BLaER1 (cell line): ENCODE data around the gene CAPZB.

Source experiments
- H3K27ac ChIP-seq: shearing (Covaris generic); formaldehyde crosslinking; 2 replicates; pipeline ENCODE4 v1.8.1; 2022
- H3K27me3 ChIP-seq: shearing (Covaris generic); formaldehyde crosslinking; 2 replicates; pipeline ENCODE4 v1.8.1; 2022
- H3K36me3 ChIP-seq: shearing (Covaris generic); formaldehyde crosslinking; 2 replicates; pipeline ENCODE4 v1.8.1; 2022
- H3K4me1 ChIP-seq: shearing (Covaris generic); formaldehyde crosslinking; 2 replicates; pipeline ENCODE4 v1.8.1; 2022
- H3K4me2 ChIP-seq: shearing (Covaris generic); formaldehyde crosslinking; 2 replicates; pipeline ENCODE4 v1.8.1; 2022
- H3K4me3 ChIP-seq: shearing (Covaris generic); formaldehyde crosslinking; 2 replicates; pipeline ENCODE4 v1.8.1; 2022
- H3K9ac ChIP-seq: shearing (Covaris generic); formaldehyde crosslinking; 2 replicates; pipeline ENCODE4 v1.8.1; 2022
- H3K9me3 ChIP-seq: shearing (Covaris generic); formaldehyde crosslinking; 2 replicates; pipeline ENCODE4 v1.8.1; 2022
- H4K20me1 ChIP-seq: shearing (Covaris generic); formaldehyde crosslinking; 2 replicates; pipeline ENCODE4 v1.8.1; 2022
- Cebpa-rat ChIP-seq: shearing (Covaris generic); IDR thresholded peaks from 2 replicates; pipeline ENCODE4 v1.8.1; 2022

CAPZB gene

DNA sequence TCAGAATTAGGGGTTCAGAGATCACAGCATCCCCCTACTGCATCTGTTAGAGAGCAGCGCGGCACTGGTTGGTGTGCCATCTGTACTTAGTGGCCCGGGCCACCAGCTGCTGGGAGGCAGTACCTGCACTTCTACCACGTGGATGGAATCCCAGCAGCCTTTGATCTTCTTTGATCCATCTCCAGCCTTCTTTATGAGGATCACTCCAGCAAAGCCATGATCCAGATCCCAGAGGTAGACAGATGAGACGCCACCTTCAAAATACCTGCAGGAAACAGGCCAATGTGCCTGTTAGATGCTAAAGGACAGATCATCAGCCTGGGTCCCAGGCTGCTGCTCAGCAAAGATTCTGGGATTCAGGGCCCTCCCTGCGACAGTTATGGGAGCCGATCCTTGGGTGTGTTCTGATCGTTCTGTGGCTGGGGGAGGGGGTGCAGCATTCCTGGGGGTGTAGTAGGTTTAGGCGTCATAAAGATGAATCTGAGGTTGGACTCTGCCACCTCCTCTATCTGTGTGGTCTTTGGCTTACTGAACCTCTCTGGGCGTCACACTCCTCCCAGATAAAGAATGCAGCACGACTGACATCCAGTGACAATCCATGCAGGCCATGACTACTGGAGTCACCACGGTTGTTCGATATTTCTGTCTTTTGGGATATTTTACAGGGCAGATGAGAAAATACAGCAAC, 127.9 kb downstream of the CAPZB start:
- no peaks in the 10 kb centered on the region for H3K9me3 ChIP-seq
- H4K20me1 ChIP-seq = peaks cover 66% of the 10 kb centered on the region
- peaks cover 44% of the 10 kb centered on the region for H3K4me1 ChIP-seq
- H3K4me2 ChIP-seq = no peak overlapping the region
- H3K27ac ChIP-seq = no peak overlapping the region
- H3K36me3 ChIP-seq = peaks cover 68% of the 10 kb centered on the region
- H3K9ac ChIP-seq = no peak overlapping the region
- no peaks in the 10 kb centered on the region for H3K27me3 ChIP-seq
- TF ChIP-seq Cebpa-rat = no peak
- no peak overlapping the region for H3K4me3 ChIP-seq

DNA sequence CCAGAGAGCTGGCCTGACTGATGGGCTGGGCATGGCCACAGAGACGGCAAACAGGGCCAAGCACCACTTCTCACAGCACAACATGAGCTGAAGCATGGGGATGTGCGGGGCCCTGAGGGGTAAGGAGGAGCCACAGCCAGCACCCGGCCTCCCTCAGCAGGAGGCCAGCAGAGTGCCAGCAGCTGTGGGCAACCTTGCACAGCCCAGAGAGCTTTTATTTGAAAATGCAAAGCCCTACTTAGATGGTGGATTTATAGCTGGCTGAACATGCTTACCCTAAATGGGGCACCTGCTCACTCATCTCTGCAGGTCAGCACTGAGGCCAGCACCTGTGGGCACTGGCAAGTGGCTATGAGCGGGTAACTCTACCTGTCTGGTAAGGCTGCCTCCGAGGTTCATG, 129.1 kb downstream of the CAPZB start:
- no peaks in the 10 kb centered on the region for H3K9me3 ChIP-seq
- H3K27me3 ChIP-seq = no peaks in the 10 kb centered on the region
- no peak overlapping the region for H3K4me2 ChIP-seq
- no peak overlapping the region for H3K27ac ChIP-seq
- no peak overlapping the region for H3K4me3 ChIP-seq
- H4K20me1 ChIP-seq = peaks cover 55% of the 10 kb centered on the region
- H3K4me1 ChIP-seq = peaks cover 32% of the 10 kb centered on the region
- no peak overlapping the region for H3K9ac ChIP-seq
- peaks cover 80% of the 10 kb centered on the region for H3K36me3 ChIP-seq
- TF ChIP-seq Cebpa-rat = no peak

DNA sequence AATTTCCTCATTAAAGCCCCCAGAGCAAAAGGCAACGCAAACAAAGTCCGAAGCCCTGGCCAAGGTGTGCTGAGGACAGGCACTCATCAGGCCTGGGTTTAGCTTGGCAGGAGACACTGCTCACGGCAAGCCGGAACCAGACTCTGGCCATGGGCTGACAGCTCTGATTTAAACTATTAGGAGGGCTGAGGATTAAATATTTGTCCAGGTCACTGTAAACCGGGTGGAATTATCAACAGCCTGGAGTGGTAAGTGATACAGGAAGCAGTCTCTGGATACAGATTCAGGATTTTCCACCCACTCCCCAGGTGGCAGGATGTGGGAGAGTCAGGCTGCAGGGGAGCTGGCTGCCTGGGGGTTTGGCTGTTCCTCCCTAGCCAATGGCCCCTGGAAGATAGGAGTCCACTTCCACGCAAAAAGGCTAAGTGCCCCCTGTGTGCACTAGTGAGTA, 130.8 kb downstream of the CAPZB start:
- H3K36me3 ChIP-seq = peaks cover 92% of the 10 kb centered on the region
- H3K27ac ChIP-seq = no peak overlapping the region
- H3K9me3 ChIP-seq = no peaks in the 10 kb centered on the region
- H3K9ac ChIP-seq = no peak overlapping the region
- H3K27me3 ChIP-seq = no peaks in the 10 kb centered on the region
- no peak overlapping the region for H3K4me2 ChIP-seq
- H3K4me3 ChIP-seq = no peak overlapping the region
- TF ChIP-seq Cebpa-rat = no peak
- H3K4me1 ChIP-seq = peaks cover 16% of the 10 kb centered on the region
- peaks cover 39% of the 10 kb centered on the region for H4K20me1 ChIP-seq

DNA sequence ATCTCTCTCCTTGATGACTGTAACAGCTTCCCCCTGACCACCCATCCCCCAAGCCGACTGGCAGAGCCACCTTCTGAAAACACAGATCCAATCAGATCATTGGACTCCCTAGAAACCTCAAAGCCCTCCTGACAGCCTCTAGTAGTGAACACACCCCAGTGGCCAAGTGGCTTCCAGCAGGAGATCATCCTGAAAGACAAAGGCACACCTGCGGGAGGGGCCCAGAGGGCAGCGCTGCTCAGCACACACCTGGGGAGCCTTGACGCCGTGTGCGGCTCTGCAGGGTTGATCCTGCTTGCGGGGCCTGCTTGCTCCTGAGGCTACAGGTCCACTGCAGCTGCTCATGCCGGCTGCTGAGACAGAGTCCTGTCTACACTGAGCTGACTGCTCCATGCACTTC, 131.7 kb downstream of the CAPZB start:
- Histone ChIP-seq H3K27me3 (no peaks in the 10 kb centered on the region), H3K36me3 (peaks cover 93% of the 10 kb centered on the region), H4K20me1 (peaks cover 38% of the 10 kb centered on the region), H3K27ac (no peak overlapping the region), H3K4me2 (no peak overlapping the region), H3K9ac (no peak overlapping the region), H3K4me3 (no peak overlapping the region), H3K9me3 (no peaks in the 10 kb centered on the region), H3K4me1 (peaks cover 20% of the 10 kb centered on the region)
- no peak for TF ChIP-seq Cebpa-rat

- Histone ChIP-seq H3K4me1 (peaks cover 28% of the 10 kb centered on the region), H3K9ac (no peak overlapping the region), H3K4me2 (no peak overlapping the region), H4K20me1 (peaks cover 38% of the 10 kb centered on the region), H3K9me3 (no peaks in the 10 kb centered on the region), H3K27ac (no peak overlapping the region), H3K27me3 (no peaks in the 10 kb centered on the region), H3K4me3 (no peak overlapping the region), H3K36me3 (peaks cover 86% of the 10 kb centered on the region)
- no peak for TF ChIP-seq Cebpa-rat
Measured at GRCh38 chr1:19352839-19353238, 132.5 kb downstream of the CAPZB start.

DNA sequence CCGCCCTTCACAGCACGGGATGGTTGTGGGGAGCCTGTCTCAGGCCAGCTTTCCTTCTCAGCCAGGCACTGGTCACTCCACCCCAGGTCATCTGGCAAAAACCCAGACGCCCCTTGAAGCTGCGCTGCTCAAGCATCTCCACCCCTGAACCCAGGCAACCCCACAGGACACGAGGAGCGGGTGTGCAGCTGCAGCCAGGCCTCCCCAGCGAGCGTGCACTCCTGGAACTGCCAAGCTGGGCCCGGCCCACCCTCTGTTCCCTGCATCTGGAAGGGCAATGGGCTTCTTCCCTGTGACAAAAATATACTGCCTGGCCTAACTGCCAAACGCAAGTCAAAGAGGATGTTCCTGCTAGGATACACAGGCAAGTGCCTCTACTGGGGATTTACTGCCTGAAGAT, 133.5 kb downstream of the CAPZB start:
- peaks cover 77% of the 10 kb centered on the region for H3K36me3 ChIP-seq
- TF ChIP-seq Cebpa-rat = no peak
- no peak overlapping the region for H3K9ac ChIP-seq
- no peaks in the 10 kb centered on the region for H3K9me3 ChIP-seq
- H3K27ac ChIP-seq = no peak overlapping the region
- no peak overlapping the region for H3K4me2 ChIP-seq
- H3K27me3 ChIP-seq = no peaks in the 10 kb centered on the region
- no peak overlapping the region for H3K4me3 ChIP-seq
- H3K4me1 ChIP-seq = peaks cover 37% of the 10 kb centered on the region
- H4K20me1 ChIP-seq = peaks cover 30% of the 10 kb centered on the region

DNA sequence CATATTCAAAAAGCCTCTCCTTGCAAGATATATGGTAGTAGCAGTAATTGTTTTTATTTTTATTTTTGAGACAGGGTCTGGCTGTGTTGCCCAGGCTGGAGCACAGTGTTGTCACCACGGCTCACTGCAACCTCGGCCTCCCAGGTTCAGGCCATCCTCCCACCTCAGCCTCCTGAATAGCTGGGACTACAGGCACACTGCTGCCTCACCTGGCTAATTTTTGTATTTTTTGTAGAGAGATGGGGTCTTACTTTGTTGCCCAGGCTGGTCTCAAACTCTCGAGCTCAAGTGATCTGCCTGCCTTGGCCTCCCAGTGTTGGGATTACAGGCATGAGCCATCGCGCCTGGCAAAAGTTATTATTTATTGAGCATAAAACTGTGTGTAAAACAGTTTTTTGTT, 134.8 kb downstream of the CAPZB start:
- peaks cover 27% of the 10 kb centered on the region for H4K20me1 ChIP-seq
- no peak overlapping the region for H3K4me2 ChIP-seq
- TF ChIP-seq Cebpa-rat = no peak
- H3K4me3 ChIP-seq = no peak overlapping the region
- H3K27ac ChIP-seq = no peak overlapping the region
- H3K27me3 ChIP-seq = no peaks in the 10 kb centered on the region
- H3K4me1 ChIP-seq = peaks cover 37% of the 10 kb centered on the region
- peaks cover 68% of the 10 kb centered on the region for H3K36me3 ChIP-seq
- no peaks in the 10 kb centered on the region for H3K9me3 ChIP-seq
- H3K9ac ChIP-seq = no peak overlapping the region

DNA sequence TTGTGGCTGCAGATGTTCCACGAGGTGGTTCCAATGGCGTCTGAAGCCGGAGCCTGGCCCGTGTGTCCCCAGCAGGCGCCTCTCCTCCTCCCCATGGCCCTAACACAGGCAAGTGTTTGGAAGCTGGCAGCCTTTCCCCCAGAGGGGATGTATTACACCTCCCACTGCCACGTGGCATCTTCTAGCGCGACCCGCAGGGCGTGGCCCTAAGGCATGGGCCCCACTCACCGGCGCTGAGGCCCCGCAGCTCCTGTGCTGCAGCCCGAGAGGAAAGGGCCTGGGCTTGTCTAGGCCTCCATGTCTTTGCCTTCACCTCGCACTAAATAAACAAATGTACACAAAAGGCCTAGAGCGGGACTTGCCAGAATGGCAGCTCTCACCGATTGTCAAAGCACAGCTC, 135.3 kb downstream of the CAPZB start:
- H3K9me3 ChIP-seq = no peaks in the 10 kb centered on the region
- peaks cover 37% of the 10 kb centered on the region for H3K4me1 ChIP-seq
- TF ChIP-seq Cebpa-rat = no peak
- no peak overlapping the region for H3K4me3 ChIP-seq
- peaks cover 68% of the 10 kb centered on the region for H3K36me3 ChIP-seq
- no peak overlapping the region for H3K9ac ChIP-seq
- no peak overlapping the region for H3K4me2 ChIP-seq
- no peak overlapping the region for H3K27ac ChIP-seq
- H3K27me3 ChIP-seq = no peaks in the 10 kb centered on the region
- H4K20me1 ChIP-seq = peaks cover 32% of the 10 kb centered on the region

DNA sequence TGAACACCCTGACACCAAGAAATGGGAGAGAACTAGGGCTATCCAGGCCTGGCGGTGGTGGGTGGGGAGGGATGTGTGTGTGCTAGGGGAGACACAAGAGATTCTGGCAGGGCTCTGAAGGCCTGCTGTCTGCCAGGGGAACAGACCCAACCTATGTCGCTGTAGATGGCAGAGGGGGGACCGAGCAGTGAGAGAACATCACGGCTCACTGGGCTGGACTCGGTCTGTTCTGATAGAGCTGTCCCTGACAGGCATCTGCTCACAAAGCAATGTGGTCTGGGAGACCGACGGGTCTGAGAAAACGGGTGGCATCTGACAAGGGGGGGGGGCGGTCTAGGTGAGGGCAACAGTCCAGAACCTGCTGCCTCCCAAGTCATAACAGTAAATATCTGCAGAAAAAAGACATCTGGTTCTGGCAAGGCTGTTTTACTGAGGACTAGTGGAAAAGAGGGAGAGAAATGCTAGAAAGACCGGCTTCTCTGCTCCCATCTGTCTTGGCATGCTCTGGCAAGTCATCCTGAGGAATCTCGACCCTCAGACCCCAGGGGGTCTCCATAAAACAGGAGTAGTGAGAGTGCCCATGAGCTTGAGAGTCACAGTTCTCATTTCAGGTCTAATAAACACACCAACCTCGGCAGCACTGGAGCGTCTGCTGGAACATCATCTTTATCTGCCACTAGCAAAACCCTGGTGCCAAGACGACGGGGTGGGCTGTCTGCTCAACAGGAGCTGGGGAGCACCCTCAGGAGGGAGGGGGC, 136.7 kb downstream of the CAPZB start:
- Histone ChIP-seq H3K4me2 (peak overlapping the region; percentile 62), H3K4me1 (peaks cover 27% of the 10 kb centered on the region), H3K4me3 (no peak overlapping the region), H3K36me3 (peaks cover 68% of the 10 kb centered on the region), H4K20me1 (peaks cover 42% of the 10 kb centered on the region), H3K27me3 (no peaks in the 10 kb centered on the region), H3K27ac (0 out of 2 replicates have a peak overlapping the region, but pooled peaks have one; percentile 32), H3K9me3 (no peaks in the 10 kb centered on the region), H3K9ac (no peak overlapping the region)
- TF ChIP-seq Cebpa-rat = no peak

- H3K4me3 ChIP-seq = no peak overlapping the region
- peaks cover 68% of the 10 kb centered on the region for H3K36me3 ChIP-seq
- no peaks in the 10 kb centered on the region for H3K27me3 ChIP-seq
- H3K4me2 ChIP-seq = peak overlapping the region; percentile 62
- H3K27ac ChIP-seq = no peak overlapping the region
- H3K4me1 ChIP-seq = peaks cover 27% of the 10 kb centered on the region
- no peak for TF ChIP-seq Cebpa-rat
- H3K9ac ChIP-seq = no peak overlapping the region
- peaks cover 38% of the 10 kb centered on the region for H4K20me1 ChIP-seq
- no peaks in the 10 kb centered on the region for H3K9me3 ChIP-seq
Measured at GRCh38 chr1:19347533-19348172, 137.7 kb downstream of the CAPZB start.
